GM23338 (cell line): ENCODE data around the gene SLC51B. TPM values are rescaled to one million over a fixed set of nuclear protein-coding genes. Genes with fewer than 3 reads are reported as not detected.

Experiments
- ATAC-seq: fragments of 200-7000 bp; cut with Tn5 transposase; 3 replicates; pipeline ENCODE4 v1.9.1; 2020
- DNase-seq: peaks from one replicate; pipeline ENCODE4 v3.0.0-alpha.2; 2015; ENCODE audit warnings: low spot score
- H2AFZ ChIP-seq: fragments of 200-600 bp; sonication (generic); 2 replicates; pipeline ENCODE4 v1.8.0; 2016; ENCODE audit warnings: antibody characterized with exemption, mild to moderate bottlenecking, moderate library complexity
- H3F3A ChIP-seq: fragments of 200-600 bp; sonication (generic); replicated peaks from 2 replicates; pipeline ENCODE4 v1.8.0; 2017; ENCODE audit warnings: antibody characterized with exemption, mixed run types, low read depth
- H3K27ac ChIP-seq: fragments of 200-600 bp; sonication (generic); 2 replicates; pipeline ENCODE4 v1.6.1; 2016; ENCODE audit warnings: low read depth
- H3K27me3 ChIP-seq: fragments of 200-600 bp; sonication (generic); 2 replicates; pipeline ENCODE4 v1.8.0; 2016; ENCODE audit warnings: mild to moderate bottlenecking, mixed run types, moderate library complexity; ENCODE audit not compliant: insufficient read depth
- H3K36me3 ChIP-seq: fragments of 200-600 bp; sonication (generic); 2 replicates; pipeline ENCODE4 v1.8.0; 2016; ENCODE audit warnings: mild to moderate bottlenecking; ENCODE audit not compliant: insufficient read depth
- H3K4me1 ChIP-seq: fragments of 200-600 bp; sonication (generic); 2 replicates; pipeline ENCODE4 v1.8.0; 2016; ENCODE audit warnings: mild to moderate bottlenecking, moderate library complexity; ENCODE audit not compliant: insufficient read depth
- H3K4me2 ChIP-seq: fragments of 200-600 bp; sonication (generic); 2 replicates; pipeline ENCODE4 v1.7.1; 2017; ENCODE audit warnings: mixed run types
- H3K4me3 ChIP-seq: fragments of 200-600 bp; sonication (generic); 2 replicates; pipeline ENCODE4 v1.6.1; 2016; ENCODE audit warnings: mixed run types
- H3K79me2 ChIP-seq: fragments of 200-600 bp; sonication (generic); replicated peaks from 2 replicates; pipeline ENCODE4 v1.8.0; 2017; ENCODE audit warnings: mild to moderate bottlenecking; ENCODE audit not compliant: insufficient read depth
- H3K9me2 ChIP-seq: fragments of 200-600 bp; sonication (generic); 2 replicates; pipeline ENCODE4 v1.8.0; 2017; ENCODE audit not compliant: insufficient read depth
- H4K20me1 ChIP-seq: fragments of 200-600 bp; sonication (generic); replicated peaks from 2 replicates; pipeline ENCODE4 v1.8.0; 2017; ENCODE audit warnings: mild to moderate bottlenecking; ENCODE audit not compliant: insufficient read depth
- H3K27ac Mint-ChIP-seq: 2 replicates; pipeline ENCODE4 v1.8.0; 2020; ENCODE audit warnings: inconsistent platforms, mild to moderate bottlenecking, moderate library complexity, mixed read lengths
- H3K27me3 Mint-ChIP-seq: 3 replicates; pipeline ENCODE4 v1.8.0; 2022; ENCODE audit warnings: low read depth, mild to moderate bottlenecking, moderate library complexity, mixed read lengths, inconsistent platforms; ENCODE audit not compliant: insufficient read depth, poor library complexity
- H3K36me3 Mint-ChIP-seq: 3 replicates; pipeline ENCODE4 v1.8.0; 2021; ENCODE audit warnings: low read depth, mild to moderate bottlenecking, inconsistent platforms, moderate library complexity, mixed read lengths
- H3K4me1 Mint-ChIP-seq: 3 replicates; pipeline ENCODE4 v1.8.0; 2020; ENCODE audit warnings: mild to moderate bottlenecking, inconsistent platforms, mixed read lengths
- H3K4me3 Mint-ChIP-seq: 3 replicates; pipeline ENCODE4 v1.8.0; 2021; ENCODE audit warnings: moderate library complexity, mild to moderate bottlenecking, inconsistent platforms, mixed read lengths
- H3K9me3 Mint-ChIP-seq: 3 replicates; pipeline ENCODE4 v1.8.0; 2020; ENCODE audit warnings: moderate library complexity, mild to moderate bottlenecking, inconsistent platforms, mixed read lengths
- polyA plus RNA-seq: library from polyadenylated mRNA; unstranded; fragments of >200 nt; fragmentation: Nextera tagmentation; extraction: Ambion mirVana; gene quantifications from 2 replicates; pipeline ENCODE4 v1.2.1, GENCODE V29; 2016
- total RNA-seq: library from RNA; depleted of rRNA; stranded (reverse); fragments of >200 nt; shearing (Covaris generic); gene quantifications from 2 replicates; pipeline ENCODE4 v1.2.3, GENCODE V29; 2014
- TF ChIP-seq, protein P1 (sequence below): fragments of 250-450 bp; sonication (Bioruptor Pico); IDR thresholded peaks from 2 replicates; pipeline ENCODE4 v1.5.0; 2020; ENCODE audit warnings: mild to moderate bottlenecking, moderate library complexity
- TF ChIP-seq, protein P2 (sequence below): IDR thresholded peaks from 2 replicates; pipeline ENCODE4 v1.6.1; 2016; ENCODE audit warnings: antibody characterized with exemption
- TF ChIP-seq, protein P3 (sequence below), 2 experiments: fragments of 200-600 bp in 1 of 2; sonication (generic) in 1 of 2; conservative IDR thresholded peaks; 2 replicates each; pipeline versions ENCODE4 v1.5.1 to v1.6.1; 2016 to 2017; ENCODE audit warnings: antibody characterized with exemption in 2 of 2, low read depth in 2 of 2, mild to moderate bottlenecking in 2 of 2, moderate library complexity in 1 of 2

Gene SLC51B
- total and polyA plus RNA-seq, 2 experiments from 2014 or later: not detected

DNA sequence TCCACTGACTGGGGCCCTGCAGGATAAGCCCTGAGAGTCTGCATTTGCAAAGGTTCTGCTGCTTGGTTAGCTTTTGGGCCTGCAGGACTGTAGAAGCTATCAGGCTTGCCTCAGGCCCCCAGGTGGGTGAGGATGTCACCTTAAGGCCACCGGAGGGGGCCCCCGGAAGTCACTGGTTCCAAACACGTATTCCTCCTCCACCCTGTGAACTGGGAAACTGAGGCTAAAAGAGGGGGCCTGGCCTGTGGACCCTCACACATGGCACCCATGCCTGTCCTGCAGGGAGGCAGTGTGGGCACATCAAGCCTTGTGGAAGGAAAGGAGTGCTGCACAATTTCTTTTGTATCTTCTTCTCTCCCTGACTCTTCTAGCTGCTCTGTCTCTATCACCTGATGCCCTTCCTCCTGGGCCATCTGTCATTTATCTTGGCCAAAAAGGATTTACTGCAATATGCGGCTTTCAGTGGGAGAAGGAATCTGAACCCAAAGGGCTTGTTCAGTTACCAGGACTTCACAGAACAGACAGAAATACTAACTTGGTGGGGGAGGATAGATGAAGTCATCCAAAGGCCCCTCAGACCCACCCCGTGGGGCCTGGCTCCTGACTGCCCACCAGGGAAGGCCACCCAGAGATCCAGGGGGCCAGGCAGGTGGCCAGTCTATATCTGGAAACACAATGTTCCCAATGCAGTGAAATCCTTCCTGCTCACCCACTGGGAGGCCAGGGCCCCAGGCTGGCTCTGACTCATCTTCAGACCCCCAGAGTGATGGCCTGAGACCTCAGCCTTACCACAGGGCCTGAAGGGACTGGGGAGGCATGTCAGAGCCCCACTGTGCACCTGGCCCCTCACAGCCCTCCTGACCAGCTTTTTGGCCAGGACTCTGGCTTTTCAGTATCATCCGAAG, 51.5 kb downstream of the SLC51B start (continued):
- TF ChIP-seq, protein P1, sequence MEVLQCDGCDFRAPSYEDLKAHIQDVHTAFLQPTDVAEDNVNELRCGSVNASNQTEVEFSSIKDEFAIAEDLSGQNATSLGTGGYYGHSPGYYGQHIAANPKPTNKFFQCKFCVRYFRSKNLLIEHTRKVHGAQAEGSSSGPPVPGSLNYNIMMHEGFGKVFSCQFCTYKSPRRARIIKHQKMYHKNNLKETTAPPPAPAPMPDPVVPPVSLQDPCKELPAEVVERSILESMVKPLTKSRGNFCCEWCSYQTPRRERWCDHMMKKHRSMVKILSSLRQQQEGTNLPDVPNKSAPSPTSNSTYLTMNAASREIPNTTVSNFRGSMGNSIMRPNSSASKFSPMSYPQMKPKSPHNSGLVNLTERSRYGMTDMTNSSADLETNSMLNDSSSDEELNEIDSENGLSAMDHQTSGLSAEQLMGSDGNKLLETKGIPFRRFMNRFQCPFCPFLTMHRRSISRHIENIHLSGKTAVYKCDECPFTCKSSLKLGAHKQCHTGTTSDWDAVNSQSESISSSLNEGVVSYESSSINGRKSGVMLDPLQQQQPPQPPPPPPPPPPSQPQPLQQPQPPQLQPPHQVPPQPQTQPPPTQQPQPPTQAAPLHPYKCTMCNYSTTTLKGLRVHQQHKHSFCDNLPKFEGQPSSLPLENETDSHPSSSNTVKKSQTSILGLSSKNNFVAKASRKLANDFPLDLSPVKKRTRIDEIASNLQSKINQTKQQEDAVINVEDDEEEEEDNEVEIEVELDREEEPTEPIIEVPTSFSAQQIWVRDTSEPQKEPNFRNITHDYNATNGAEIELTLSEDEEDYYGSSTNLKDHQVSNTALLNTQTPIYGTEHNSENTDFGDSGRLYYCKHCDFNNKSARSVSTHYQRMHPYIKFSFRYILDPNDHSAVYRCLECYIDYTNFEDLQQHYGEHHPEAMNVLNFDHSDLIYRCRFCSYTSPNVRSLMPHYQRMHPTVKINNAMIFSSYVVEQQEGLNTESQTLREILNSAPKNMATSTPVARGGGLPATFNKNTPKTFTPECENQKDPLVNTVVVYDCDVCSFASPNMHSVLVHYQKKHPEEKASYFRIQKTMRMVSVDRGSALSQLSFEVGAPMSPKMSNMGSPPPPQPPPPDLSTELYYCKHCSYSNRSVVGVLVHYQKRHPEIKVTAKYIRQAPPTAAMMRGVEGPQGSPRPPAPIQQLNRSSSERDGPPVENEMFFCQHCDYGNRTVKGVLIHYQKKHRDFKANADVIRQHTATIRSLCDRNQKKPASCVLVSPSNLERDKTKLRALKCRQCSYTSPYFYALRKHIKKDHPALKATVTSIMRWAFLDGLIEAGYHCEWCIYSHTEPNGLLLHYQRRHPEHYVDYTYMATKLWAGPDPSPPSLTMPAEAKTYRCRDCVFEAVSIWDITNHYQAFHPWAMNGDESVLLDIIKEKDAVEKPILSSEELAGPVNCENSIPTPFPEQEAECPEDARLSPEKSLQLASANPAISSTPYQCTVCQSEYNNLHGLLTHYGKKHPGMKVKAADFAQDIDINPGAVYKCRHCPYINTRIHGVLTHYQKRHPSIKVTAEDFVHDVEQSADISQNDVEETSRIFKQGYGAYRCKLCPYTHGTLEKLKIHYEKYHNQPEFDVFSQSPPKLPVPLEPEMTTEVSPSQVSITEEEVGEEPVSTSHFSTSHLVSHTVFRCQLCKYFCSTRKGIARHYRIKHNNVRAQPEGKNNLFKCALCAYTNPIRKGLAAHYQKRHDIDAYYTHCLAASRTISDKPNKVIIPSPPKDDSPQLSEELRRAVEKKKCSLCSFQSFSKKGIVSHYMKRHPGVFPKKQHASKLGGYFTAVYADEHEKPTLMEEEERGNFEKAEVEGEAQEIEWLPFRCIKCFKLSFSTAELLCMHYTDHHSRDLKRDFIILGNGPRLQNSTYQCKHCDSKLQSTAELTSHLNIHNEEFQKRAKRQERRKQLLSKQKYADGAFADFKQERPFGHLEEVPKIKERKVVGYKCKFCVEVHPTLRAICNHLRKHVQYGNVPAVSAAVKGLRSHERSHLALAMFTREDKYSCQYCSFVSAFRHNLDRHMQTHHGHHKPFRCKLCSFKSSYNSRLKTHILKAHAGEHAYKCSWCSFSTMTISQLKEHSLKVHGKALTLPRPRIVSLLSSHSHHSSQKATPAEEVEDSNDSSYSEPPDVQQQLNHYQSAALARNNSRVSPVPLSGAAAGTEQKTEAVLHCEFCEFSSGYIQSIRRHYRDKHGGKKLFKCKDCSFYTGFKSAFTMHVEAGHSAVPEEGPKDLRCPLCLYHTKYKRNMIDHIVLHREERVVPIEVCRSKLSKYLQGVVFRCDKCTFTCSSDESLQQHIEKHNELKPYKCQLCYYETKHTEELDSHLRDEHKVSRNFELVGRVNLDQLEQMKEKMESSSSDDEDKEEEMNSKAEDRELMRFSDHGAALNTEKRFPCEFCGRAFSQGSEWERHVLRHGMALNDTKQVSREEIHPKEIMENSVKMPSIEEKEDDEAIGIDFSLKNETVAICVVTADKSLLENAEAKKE: no peak
- TF ChIP-seq, protein P2, sequence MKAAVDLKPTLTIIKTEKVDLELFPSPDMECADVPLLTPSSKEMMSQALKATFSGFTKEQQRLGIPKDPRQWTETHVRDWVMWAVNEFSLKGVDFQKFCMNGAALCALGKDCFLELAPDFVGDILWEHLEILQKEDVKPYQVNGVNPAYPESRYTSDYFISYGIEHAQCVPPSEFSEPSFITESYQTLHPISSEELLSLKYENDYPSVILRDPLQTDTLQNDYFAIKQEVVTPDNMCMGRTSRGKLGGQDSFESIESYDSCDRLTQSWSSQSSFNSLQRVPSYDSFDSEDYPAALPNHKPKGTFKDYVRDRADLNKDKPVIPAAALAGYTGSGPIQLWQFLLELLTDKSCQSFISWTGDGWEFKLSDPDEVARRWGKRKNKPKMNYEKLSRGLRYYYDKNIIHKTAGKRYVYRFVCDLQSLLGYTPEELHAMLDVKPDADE: no peak

DNA sequence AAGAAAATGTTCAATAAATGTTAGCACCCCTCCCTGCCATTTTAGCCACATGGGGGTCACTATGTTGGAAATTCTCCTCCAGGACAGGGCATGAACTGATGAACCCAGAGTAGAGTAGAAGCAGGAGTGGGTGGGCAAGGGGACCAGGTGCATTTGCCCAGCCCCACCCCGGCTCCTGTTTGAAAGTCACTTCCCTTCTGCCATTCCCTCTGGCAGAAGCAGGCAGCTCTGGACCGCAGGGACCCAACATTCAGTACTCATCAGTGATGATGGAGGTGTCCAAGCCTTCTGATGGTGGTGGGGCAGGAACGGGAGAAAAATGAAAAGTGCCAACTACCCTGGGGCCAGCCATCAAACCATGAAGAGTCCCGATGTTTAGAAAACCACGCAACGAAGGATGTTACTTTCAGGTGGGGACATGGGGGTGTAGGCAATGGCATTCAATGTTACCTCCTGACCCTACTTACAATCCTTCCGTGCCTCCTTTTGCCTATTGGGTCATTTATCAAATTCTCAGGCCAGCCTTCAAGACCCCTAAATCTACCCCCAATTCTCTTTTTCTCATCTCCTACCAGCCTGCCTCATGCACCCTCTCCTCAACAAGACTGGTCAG, 52.6 kb downstream of the SLC51B start:
- ATAC-seq (no peak), DNase-seq (no peak)
- Histone ChIP-seq H3K4me3 (no peak overlapping the region), H3K9me2 (no peaks in the 10 kb centered on the region), H3K79me2 (no peaks in the 10 kb centered on the region), H4K20me1 (no peaks in the 10 kb centered on the region), H3K27me3 (peaks cover 5% of the 10 kb centered on the region), H3K27ac (no peak overlapping the region), H2AFZ (no peak overlapping the region), H3K4me1 (peaks cover 2% of the 10 kb centered on the region; the same call in 1 of the 2 replicates), H3F3A (no peaks in the 10 kb centered on the region), H3K4me2 (no peak overlapping the region), H3K36me3 (no peaks in the 10 kb centered on the region)
- H3K36me3 Mint-ChIP-seq: no peaks in the 10 kb centered on the region
- no peak overlapping the region for H3K4me3 Mint-ChIP-seq
- H3K27ac Mint-ChIP-seq: no peak overlapping the region
- H3K9me3 Mint-ChIP-seq: no peaks in the 10 kb centered on the region
- H3K27me3 Mint-ChIP-seq: peaks cover 19% of the 10 kb centered on the region
- TF ChIP-seq, protein P3, sequence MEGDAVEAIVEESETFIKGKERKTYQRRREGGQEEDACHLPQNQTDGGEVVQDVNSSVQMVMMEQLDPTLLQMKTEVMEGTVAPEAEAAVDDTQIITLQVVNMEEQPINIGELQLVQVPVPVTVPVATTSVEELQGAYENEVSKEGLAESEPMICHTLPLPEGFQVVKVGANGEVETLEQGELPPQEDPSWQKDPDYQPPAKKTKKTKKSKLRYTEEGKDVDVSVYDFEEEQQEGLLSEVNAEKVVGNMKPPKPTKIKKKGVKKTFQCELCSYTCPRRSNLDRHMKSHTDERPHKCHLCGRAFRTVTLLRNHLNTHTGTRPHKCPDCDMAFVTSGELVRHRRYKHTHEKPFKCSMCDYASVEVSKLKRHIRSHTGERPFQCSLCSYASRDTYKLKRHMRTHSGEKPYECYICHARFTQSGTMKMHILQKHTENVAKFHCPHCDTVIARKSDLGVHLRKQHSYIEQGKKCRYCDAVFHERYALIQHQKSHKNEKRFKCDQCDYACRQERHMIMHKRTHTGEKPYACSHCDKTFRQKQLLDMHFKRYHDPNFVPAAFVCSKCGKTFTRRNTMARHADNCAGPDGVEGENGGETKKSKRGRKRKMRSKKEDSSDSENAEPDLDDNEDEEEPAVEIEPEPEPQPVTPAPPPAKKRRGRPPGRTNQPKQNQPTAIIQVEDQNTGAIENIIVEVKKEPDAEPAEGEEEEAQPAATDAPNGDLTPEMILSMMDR (conservative IDR thresholded peaks at IDR 0.05; ENCODE audit: low read depth in 2 of 2): no peak
- H3K4me1 Mint-ChIP-seq: peaks cover 4% of the 10 kb centered on the region; the same call in 2 of the 3 replicates
